ENCODE data around the gene FUT9.

The FUT9 gene

DNA sequence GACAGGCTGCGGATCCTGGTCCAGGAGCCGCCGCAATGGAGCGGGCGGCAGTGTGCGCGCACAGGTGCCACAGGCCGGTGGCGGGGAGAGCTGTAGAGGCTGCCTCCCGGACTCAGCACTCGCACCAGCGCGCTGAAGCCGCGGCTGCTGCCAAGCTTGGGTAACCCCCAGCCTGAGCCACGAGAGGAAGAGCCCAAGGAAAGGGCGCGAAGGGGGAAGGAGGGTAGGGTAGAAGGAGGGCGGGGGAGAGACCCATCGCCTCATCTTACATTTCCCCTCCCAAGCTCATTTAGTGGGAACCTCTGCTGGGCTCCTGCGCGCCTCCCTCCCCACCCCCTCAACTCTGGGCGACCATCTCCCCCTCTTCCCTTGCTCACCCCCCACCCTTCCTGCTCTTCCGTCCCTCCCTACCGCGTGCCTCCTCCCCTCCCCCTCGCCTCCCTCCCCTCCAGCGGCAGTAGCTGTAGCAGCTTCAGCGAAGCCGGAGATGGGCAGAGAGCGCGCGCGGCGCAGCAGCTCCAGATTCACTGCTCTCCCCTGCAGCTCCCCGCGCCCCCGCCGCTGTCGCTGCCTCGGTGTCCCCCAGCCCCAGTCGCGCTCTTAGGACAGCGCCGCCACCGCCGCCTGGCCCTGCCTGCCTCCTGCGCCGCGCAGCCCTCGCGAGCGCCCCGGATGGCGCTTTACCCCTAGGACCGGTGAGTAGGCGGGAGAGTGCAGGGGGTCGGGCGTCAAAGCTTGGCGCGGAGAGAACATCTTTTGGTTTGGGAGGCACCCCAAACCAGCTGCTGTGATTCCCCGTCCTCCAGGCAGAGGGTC is at the start of gene FUT9:
Gene FUT9 (plus strand): TSS at position 457 of the 816 bp plus-strand sequence. CDS start 187,182 bp downstream, outside the sequence.
- H3K4me3 ChIP-seq: no peak within 1 kb of the TSS
- no peak within 1 kb of the TSS for H3K9ac ChIP-seq
- no peaks in the 10 kb centered on the region for H3K27me3 ChIP-seq
- no peak for TF ChIP-seq Cebpa-rat (IDR thresholded peaks at IDR 0.05)
- H3K36me3 ChIP-seq: no peaks in the 10 kb centered on the region
- peaks cover 12 to 17% (median 15%) of the 10 kb centered on the region in 11 experiments; a peak in 18 of 22 replicates for H3K9me3 ChIP-seq (replicated peaks in 1 of 11)
- no peaks in the 10 kb centered on the region for H3K4me1 ChIP-seq
- H3K4me2 ChIP-seq: no peak within 1 kb of the TSS
- no peak within 1 kb of the TSS for H3K27ac ChIP-seq
- H4K20me1 ChIP-seq: no peaks in the 10 kb centered on the region

DNA sequence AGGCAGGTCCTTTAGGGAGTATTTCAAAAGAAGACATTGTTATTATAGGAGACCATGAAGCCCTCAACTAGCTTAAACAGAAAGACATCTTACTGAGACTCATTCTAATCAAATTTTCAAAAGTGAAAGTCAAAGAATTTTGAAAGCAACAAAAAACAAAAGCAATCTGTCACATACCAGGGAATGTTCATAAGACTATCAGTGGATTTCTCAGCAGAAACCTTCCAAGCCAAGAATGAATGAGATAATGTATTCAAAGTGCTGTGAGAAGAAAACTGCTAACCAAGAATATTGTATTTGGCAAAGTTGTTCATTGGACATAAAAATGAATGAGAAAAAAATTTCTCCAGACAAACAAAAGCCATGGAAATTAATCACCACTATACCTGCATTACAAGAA is 48.2 kb upstream of the FUT9 start:
- Histone ChIP-seq H3K27me3 (no peaks in the 10 kb centered on the region), H3K9me3 (replicated peaks in 1 of 11) (peaks cover 0 to 6% (median 3%) of the 10 kb centered on the region in 11 experiments; a peak in 8 of 22 replicates), H3K4me1 (no peaks in the 10 kb centered on the region), H3K4me3 (no peak overlapping the region), H3K4me2 (no peak overlapping the region), H3K36me3 (no peaks in the 10 kb centered on the region), H4K20me1 (no peaks in the 10 kb centered on the region), H3K27ac (no peak overlapping the region), H3K9ac (no peak overlapping the region)
- TF ChIP-seq Cebpa-rat (IDR thresholded peaks at IDR 0.05): no peak

DNA sequence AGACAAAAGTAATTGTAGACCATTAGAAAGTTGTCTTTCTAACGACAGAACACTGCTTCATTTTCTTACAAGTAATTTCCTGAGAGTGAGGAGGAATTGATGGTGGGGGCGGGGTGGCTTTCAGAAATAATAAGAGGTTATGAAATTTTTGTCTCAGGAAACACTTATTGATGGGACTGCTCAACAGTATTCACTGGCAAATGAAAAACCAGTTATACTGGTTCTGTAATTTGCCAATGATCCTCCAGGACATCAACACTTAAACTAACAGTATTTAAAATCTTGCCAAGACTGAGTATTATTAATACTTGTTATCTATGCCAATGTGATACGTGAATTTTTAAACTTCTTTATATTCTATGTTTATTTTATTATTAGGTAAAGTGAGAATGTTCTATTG is 41.8 kb upstream of the FUT9 start:
- no peak overlapping the region for H3K9ac ChIP-seq

DNA sequence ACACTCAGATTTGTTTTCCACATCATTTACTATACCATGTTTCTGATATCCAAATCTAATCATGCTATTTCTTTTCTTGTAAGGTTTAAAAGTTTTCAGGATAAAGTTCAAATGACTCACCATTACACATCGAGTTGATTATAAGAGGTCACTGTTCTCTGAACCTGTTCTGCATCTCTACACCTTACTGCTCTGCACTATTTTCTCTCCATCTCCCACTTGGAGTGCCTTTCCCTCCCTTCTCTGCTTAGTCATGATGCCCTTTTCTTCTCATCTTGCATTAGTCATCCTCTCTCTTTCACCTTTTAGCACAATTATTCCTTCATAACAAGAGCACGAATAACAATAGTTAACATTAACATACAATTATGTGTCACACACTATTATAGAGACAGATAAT is 37.5 kb upstream of the FUT9 start:
- no peak overlapping the region for H3K27ac ChIP-seq
- no peaks in the 10 kb centered on the region for H3K36me3 ChIP-seq
- no peak overlapping the region for H3K4me3 ChIP-seq

More for the DNA sequence above, 41.8 kb upstream of the FUT9 start:
- TF ChIP-seq Cebpa-rat (IDR thresholded peaks at IDR 0.05): no peak
- Histone ChIP-seq H3K27me3 (no peaks in the 10 kb centered on the region), H3K4me1 (no peaks in the 10 kb centered on the region), H3K9me3 (replicated peaks in 1 of 11) (no peaks in the 10 kb centered on the region; a peak in 1 of 22 replicates), H3K4me3 (no peak overlapping the region), H4K20me1 (no peaks in the 10 kb centered on the region), H3K36me3 (no peaks in the 10 kb centered on the region), H3K4me2 (no peak overlapping the region), H3K27ac (no peak overlapping the region)

GRCh38 chr6:95991906-95992305 is 23.9 kb upstream of the FUT9 start:
- Histone ChIP-seq H3K9ac (no peak overlapping the region), H3K4me3 (no peak overlapping the region), H3K9me3 (replicated peaks in 1 of 11) (peaks cover 23 to 35% (median 30%) of the 10 kb centered on the region in 11 experiments), H3K4me2 (no peak overlapping the region), H3K4me1 (no peaks in the 10 kb centered on the region), H4K20me1 (no peaks in the 10 kb centered on the region), H3K27ac (no peak overlapping the region), H3K36me3 (no peaks in the 10 kb centered on the region), H3K27me3 (no peaks in the 10 kb centered on the region)
- no peak for TF ChIP-seq Cebpa-rat (IDR thresholded peaks at IDR 0.05)

More for the DNA sequence above, 37.5 kb upstream of the FUT9 start:
- TF ChIP-seq Cebpa-rat (IDR thresholded peaks at IDR 0.05): no peak
- Histone ChIP-seq H3K4me2 (no peak overlapping the region), H3K27me3 (no peaks in the 10 kb centered on the region), H3K9me3 (replicated peaks in 1 of 11) (no peaks in the 10 kb centered on the region), H4K20me1 (no peaks in the 10 kb centered on the region), H3K4me1 (no peaks in the 10 kb centered on the region), H3K9ac (no peak overlapping the region)

- no peak overlapping the region for H3K4me2 ChIP-seq
- peaks cover 19 to 30% (median 27%) of the 10 kb centered on the region in 11 experiments for H3K9me3 ChIP-seq (replicated peaks in 1 of 11)
- no peaks in the 10 kb centered on the region for H4K20me1 ChIP-seq
- TF ChIP-seq Cebpa-rat (IDR thresholded peaks at IDR 0.05): no peak
- H3K4me1 ChIP-seq: no peaks in the 10 kb centered on the region
- no peak overlapping the region for H3K4me3 ChIP-seq
- no peak overlapping the region for H3K9ac ChIP-seq
- no peaks in the 10 kb centered on the region for H3K36me3 ChIP-seq
- H3K27ac ChIP-seq: no peak overlapping the region
- no peaks in the 10 kb centered on the region for H3K27me3 ChIP-seq
These were observed 21.6 kb upstream of the FUT9 start for GRCh38 chr6:95994151-95994550.

DNA sequence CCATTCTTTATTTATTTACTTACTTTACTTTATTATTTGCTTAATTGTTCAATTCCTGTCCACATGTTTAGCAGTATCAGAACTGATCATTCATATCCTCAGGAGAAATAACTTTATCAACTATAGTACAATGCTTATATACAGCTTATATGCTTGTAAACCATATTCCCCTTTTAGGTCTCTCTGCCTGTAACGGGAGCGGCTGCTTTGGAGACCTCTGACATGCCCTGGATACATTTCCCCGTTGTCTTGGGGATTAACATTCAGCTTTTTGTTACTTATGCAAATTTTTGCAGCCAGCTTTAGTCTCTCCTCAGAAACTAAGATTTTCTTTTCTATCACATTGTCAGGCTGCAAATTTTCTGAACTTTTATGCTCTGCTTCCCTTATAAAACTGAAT is 17.6 kb upstream of the FUT9 start:
- TF ChIP-seq Cebpa-rat (IDR thresholded peaks at IDR 0.05): no peak
- Histone ChIP-seq H3K4me1 (no peaks in the 10 kb centered on the region), H3K27me3 (no peaks in the 10 kb centered on the region), H3K9me3 (replicated peaks in 1 of 11) (peaks cover 0 to 4% (median 0%) of the 10 kb centered on the region in 11 experiments; a peak in 2 of 22 replicates), H4K20me1 (no peaks in the 10 kb centered on the region), H3K36me3 (no peaks in the 10 kb centered on the region), H3K4me2 (no peak overlapping the region), H3K9ac (no peak overlapping the region), H3K4me3 (no peak overlapping the region), H3K27ac (no peak overlapping the region)

DNA sequence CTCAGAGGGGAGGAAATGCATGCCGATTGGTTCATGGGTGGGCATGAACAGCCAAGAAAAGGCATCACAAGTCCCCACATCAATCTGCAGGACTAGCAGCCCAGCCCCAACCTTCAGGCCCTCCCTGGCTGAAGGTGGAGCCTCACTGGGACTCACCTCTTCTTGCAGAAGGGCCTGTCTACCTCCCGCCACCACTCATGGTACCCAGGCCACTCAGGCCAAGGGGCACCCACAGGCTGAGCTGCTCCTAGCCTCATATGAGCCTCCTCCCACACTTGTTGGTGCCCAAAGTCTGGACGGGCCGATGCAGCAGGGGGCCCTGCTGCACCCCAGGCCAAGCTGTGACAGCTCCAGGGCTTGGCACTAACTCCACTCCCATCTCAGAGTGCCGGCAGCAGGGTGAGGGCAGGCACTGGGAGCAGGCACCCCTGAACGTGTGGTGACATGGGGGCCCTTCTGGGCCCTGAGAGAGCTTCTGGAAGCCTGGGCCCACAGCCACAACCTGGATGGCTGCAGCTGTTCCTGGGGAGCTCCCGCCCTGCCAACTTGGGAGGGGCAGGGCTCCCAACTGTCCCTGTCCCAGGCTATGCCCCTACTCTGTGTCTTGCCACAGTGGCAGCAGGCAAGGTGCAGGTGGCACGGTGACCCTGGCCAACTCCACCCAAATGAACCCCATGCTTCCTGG is 13.7 kb upstream of the FUT9 start:
- no peak overlapping the region for H3K27ac ChIP-seq
- peaks cover 0 to 4% (median 0%) of the 10 kb centered on the region in 11 experiments; a peak in 2 of 22 replicates for H3K9me3 ChIP-seq (replicated peaks in 1 of 11)
- no peak overlapping the region for H3K4me2 ChIP-seq
- no peaks in the 10 kb centered on the region for H3K27me3 ChIP-seq
- H3K36me3 ChIP-seq: no peaks in the 10 kb centered on the region
- no peaks in the 10 kb centered on the region for H3K4me1 ChIP-seq
- H3K4me3 ChIP-seq: no peak overlapping the region
- no peak overlapping the region for H3K9ac ChIP-seq
- TF ChIP-seq Cebpa-rat (IDR thresholded peaks at IDR 0.05): no peak
- no peaks in the 10 kb centered on the region for H4K20me1 ChIP-seq

- Histone ChIP-seq H3K4me1 (no peaks in the 10 kb centered on the region), H3K9me3 (replicated peaks in 1 of 11) (peaks cover 0 to 4% (median 0%) of the 10 kb centered on the region in 11 experiments; a peak in 2 of 22 replicates), H3K4me2 (no peak overlapping the region), H3K4me3 (no peak overlapping the region), H3K9ac (no peak overlapping the region), H4K20me1 (no peaks in the 10 kb centered on the region), H3K36me3 (no peaks in the 10 kb centered on the region), H3K27ac (no peak overlapping the region), H3K27me3 (no peaks in the 10 kb centered on the region)
- TF ChIP-seq Cebpa-rat (IDR thresholded peaks at IDR 0.05): no peak
These were observed 13.2 kb upstream of the FUT9 start for GRCh38 chr6:96002576-96002910.
